ENCODE data around the gene SRP19. TPM values are rescaled to one million over a fixed set of nuclear protein-coding genes. Genes with fewer than 3 reads are reported as not detected.
A peak's percentile ranks its signal among the peaks of the same experiment; 100 is the strongest.

Gene SRP19
- 10 to 100 TPM; 56.3 to 93.7 (median 76.3) TPM for polyA plus RNA-seq
- long read RNA-seq, donor 1, transcript SRP19-201 (5 exons, 937 nt): minor isoform, 5 of 53 reads
- long read RNA-seq, donor 1, transcript SRP19-206 (5 exons, 2,841 nt): major isoform, 40 of 53 reads
- long read RNA-seq, donor 1, transcript SRP19-205 (2 exons, 473 nt): minor isoform, 6 of 53 reads
- long read RNA-seq, donor 1, partial matches to known transcripts: 0 of 53 reads
- long read RNA-seq, donor 1, other reads (novel, unspliced or antisense): 0 of 53 reads
- long read RNA-seq, donor 2, transcript SRP19-206 (5 exons, 2,841 nt): major isoform, 20 of 24 reads
- long read RNA-seq, donor 2, partial matches to known transcripts: 0 of 24 reads
- long read RNA-seq, donor 2, other reads (novel, unspliced or antisense): 0 of 24 reads
- long read RNA-seq, donor 3, transcript SRP19-206 (5 exons, 2,841 nt): major isoform, 26 of 36 reads
- long read RNA-seq, donor 3, partial matches to known transcripts: 0 of 36 reads
- long read RNA-seq, donor 3, other reads (novel, unspliced or antisense): 0 of 36 reads
- long read RNA-seq, donor 4, partial matches to known transcripts: 0 of 1 reads
- long read RNA-seq, donor 4, other reads (novel, unspliced or antisense): 0 of 1 reads
- long read RNA-seq, donor 5, transcript SRP19-206 (5 exons, 2,841 nt): major isoform, 6 of 12 reads
- long read RNA-seq, donor 5, partial matches to known transcripts: 5 of 12 reads
- long read RNA-seq, donor 5, other reads (novel, unspliced or antisense): 0 of 12 reads
- long read RNA-seq, donor 6, transcript SRP19-206 (5 exons, 2,841 nt): major isoform, 17 of 25 reads
- long read RNA-seq, donor 6, partial matches to known transcripts: 0 of 25 reads
- long read RNA-seq, donor 6, other reads (novel, unspliced or antisense): 0 of 25 reads
- long read RNA-seq, donor 7, transcript SRP19-206 (5 exons, 2,841 nt): major isoform, 30 of 471 reads
- long read RNA-seq, donor 7, partial matches to known transcripts: 432 of 471 reads
- long read RNA-seq, donor 7, other reads (novel, unspliced or antisense): 0 of 471 reads
- long read RNA-seq, donor 8, partial matches to known transcripts: 0 of 4 reads
- long read RNA-seq, donor 8, other reads (novel, unspliced or antisense): 0 of 4 reads
- long read RNA-seq, donor 9, transcript SRP19-206 (5 exons, 2,841 nt): major isoform, 10 of 11 reads
- long read RNA-seq, donor 9, partial matches to known transcripts: 0 of 11 reads
- long read RNA-seq, donor 9, other reads (novel, unspliced or antisense): 0 of 11 reads
- long read RNA-seq, donor 10, transcript SRP19-206 (5 exons, 2,841 nt): major isoform, 23 of 33 reads
- long read RNA-seq, donor 10, partial matches to known transcripts: 0 of 33 reads
- long read RNA-seq, donor 10, other reads (novel, unspliced or antisense): 0 of 33 reads

DNA sequence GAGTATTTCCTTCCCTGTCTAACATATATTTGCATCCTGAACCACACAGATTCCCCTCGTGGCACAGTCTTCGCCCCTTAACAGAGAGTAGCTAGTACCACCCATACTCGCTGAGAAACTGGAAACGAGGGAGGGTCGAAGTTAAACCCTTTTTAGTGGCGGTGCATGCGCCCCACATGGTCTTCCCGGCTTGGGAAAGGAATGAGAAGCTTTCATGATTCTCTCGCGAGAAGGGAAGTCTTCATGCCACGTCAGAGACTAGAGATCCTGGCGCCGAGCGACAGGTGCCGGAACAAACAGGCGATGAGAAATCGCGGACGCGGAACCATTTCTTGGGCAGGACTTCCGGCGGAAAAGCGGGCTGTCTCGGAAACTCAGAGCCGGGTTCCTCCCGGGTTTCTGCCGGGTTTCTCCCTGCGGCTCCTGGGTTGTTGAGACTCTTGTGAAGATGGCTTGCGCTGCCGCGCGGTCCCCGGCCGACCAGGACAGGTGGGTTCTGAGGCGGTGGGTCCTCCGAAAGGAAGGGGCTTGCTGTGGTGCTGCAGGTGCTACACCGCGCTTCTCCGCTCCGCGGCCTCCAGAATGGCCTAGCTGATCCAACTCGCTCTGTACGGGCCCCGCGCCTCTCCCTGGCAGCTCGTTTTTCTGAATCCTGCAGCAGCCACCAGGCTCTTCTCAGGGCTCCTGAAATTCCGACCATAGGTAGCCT is at the start of gene SRP19:
Gene SRP19 (plus strand): TSS at position 359 of the 709 bp plus-strand sequence. CDS start 90 bp downstream, at position 449.
- Histone ChIP-seq H3K9me3 (ENCODE audit: control insufficient read depth in 2 of 2, insufficient read depth in 1 of 2, low read depth in 1 of 2, low read length in 1 of 2) (no peaks in the 10 kb centered on the region), H3K27ac (ENCODE audit: low read depth in 1 of 3, low read length in 2 of 3) (peak within 1 kb of the TSS; percentile 67 to 91 (median 69)), H3K4me1 (ENCODE audit: control insufficient read depth in 3 of 3, insufficient read depth in 2 of 3, low read depth in 1 of 3, low read length in 2 of 3) (peaks cover 3 to 11% (median 5%) of the 10 kb centered on the region in 3 donors), H3K27me3 (ENCODE audit: control insufficient read depth in 3 of 3, insufficient read depth in 3 of 3, low read length in 3 of 3) (no peaks in the 10 kb centered on the region), H3K4me3 (ENCODE audit: low read depth in 1 of 3, low read length in 3 of 3) (peak within 1 kb of the TSS; percentile 63 to 96 (median 79)), H3K36me3 (ENCODE audit: control insufficient read depth in 3 of 3, insufficient read depth in 2 of 3, low read depth in 1 of 3, low read length in 3 of 3) (peaks cover 0 to 11% (median 0%) of the 10 kb centered on the region in 3 donors)
- FAIRE-seq (no peak), DNase-seq (peak; percentile 98)
- WGBS, 3 donors: 1 to 2% (median 1%) methylated on average over 45 to 47 of the region's 47 CpGs

- Histone ChIP-seq H3K36me3 (ENCODE audit: control insufficient read depth in 3 of 3, insufficient read depth in 2 of 3, low read depth in 1 of 3, low read length in 3 of 3) (peaks cover 2 to 19% (median 6%) of the 10 kb centered on the region in 3 donors), H3K27ac (ENCODE audit: low read depth in 1 of 3, low read length in 2 of 3) (no peak overlapping the region), H3K4me3 (ENCODE audit: low read depth in 1 of 3, low read length in 3 of 3) (no peak overlapping the region), H3K4me1 (ENCODE audit: control insufficient read depth in 3 of 3, insufficient read depth in 2 of 3, low read depth in 1 of 3, low read length in 2 of 3) (no peaks in the 10 kb centered on the region), H3K27me3 (ENCODE audit: control insufficient read depth in 3 of 3, insufficient read depth in 3 of 3, low read length in 3 of 3) (no peaks in the 10 kb centered on the region), H3K9me3 (ENCODE audit: control insufficient read depth in 2 of 2, insufficient read depth in 1 of 2, low read depth in 1 of 2, low read length in 1 of 2) (peaks cover 0 to 3% of the 10 kb centered on the region in 2 donors)
- WGBS, 3 donors: 82 to 89% (median 88%) methylated on average over 1 of the region's 1 CpG
- DNase-seq: no peak
- FAIRE-seq: no peak
These were observed 48.5 kb upstream of the SRP19 start for GRCh38 chr5:112812549-112812948.

GRCh38 chr5:112820246-112820645 is 40.8 kb upstream of the SRP19 start:
- 97 to 100% (median 97%) methylated on average over 1 of the region's 1 CpG for WGBS, 3 donors
- FAIRE-seq: no peak

DNA sequence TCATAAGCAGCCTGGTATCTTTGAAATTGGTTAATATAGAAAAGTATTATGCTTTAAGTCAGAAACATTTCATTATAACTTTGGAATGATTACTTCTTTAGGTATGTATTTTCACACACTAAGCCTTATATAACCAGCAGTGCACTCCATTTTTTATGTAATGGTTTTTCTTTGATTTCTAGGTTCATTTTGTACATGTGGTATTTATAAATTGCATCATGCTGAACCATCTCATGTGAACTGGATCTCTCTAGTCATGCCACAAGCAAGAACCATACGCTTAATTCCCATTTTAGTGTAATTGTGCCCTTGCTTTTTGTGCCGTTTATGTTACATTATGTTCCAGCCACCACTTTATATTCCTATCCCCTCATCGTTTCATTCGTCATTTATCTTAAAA is 38.6 kb upstream of the SRP19 start:
- peaks cover 3 to 20% (median 18%) of the 10 kb centered on the region in 3 donors for H3K36me3 ChIP-seq (ENCODE audit: control insufficient read depth in 3 of 3, insufficient read depth in 2 of 3, low read depth in 1 of 3, low read length in 3 of 3)
- H3K27me3 ChIP-seq (ENCODE audit: control insufficient read depth in 3 of 3, insufficient read depth in 3 of 3, low read length in 3 of 3): no peaks in the 10 kb centered on the region
- 71 to 94% (median 79%) methylated on average over 4 of the region's 4 CpGs for WGBS, 3 donors
- no peaks in the 10 kb centered on the region for H3K4me1 ChIP-seq (ENCODE audit: control insufficient read depth in 3 of 3, insufficient read depth in 2 of 3, low read depth in 1 of 3, low read length in 2 of 3)
- no peak overlapping the region for H3K4me3 ChIP-seq (ENCODE audit: low read depth in 1 of 3, low read length in 3 of 3)
- DNase-seq: no peak
- H3K27ac ChIP-seq (ENCODE audit: low read depth in 1 of 3, low read length in 2 of 3): no peak overlapping the region
- no peak for FAIRE-seq
- H3K9me3 ChIP-seq (ENCODE audit: control insufficient read depth in 2 of 2, insufficient read depth in 1 of 2, low read depth in 1 of 2, low read length in 1 of 2): no peaks in the 10 kb centered on the region

More at GRCh38 chr5:112820246-112820645, 40.8 kb upstream of the SRP19 start:
- no peaks in the 10 kb centered on the region for H3K27me3 ChIP-seq (ENCODE audit: control insufficient read depth in 3 of 3, insufficient read depth in 3 of 3, low read length in 3 of 3)
- DNase-seq: no peak
- no peak overlapping the region for H3K27ac ChIP-seq (ENCODE audit: low read depth in 1 of 3, low read length in 2 of 3)
- H3K36me3 ChIP-seq (ENCODE audit: control insufficient read depth in 3 of 3, insufficient read depth in 2 of 3, low read depth in 1 of 3, low read length in 3 of 3): peaks cover 3 to 24% (median 20%) of the 10 kb centered on the region in 3 donors
- no peaks in the 10 kb centered on the region for H3K4me1 ChIP-seq (ENCODE audit: control insufficient read depth in 3 of 3, insufficient read depth in 2 of 3, low read depth in 1 of 3, low read length in 2 of 3)
- no peaks in the 10 kb centered on the region for H3K9me3 ChIP-seq (ENCODE audit: control insufficient read depth in 2 of 2, insufficient read depth in 1 of 2, low read depth in 1 of 2, low read length in 1 of 2)
- H3K4me3 ChIP-seq (ENCODE audit: low read depth in 1 of 3, low read length in 3 of 3): no peak overlapping the region

GRCh38 chr5:112823181-112823580 is 37.9 kb upstream of the SRP19 start:
- DNase-seq: no peak
- H3K27ac ChIP-seq (ENCODE audit: low read depth in 1 of 3, low read length in 2 of 3): no peak overlapping the region
- H3K36me3 ChIP-seq (ENCODE audit: control insufficient read depth in 3 of 3, insufficient read depth in 2 of 3, low read depth in 1 of 3, low read length in 3 of 3): peaks cover 3 to 24% (median 17%) of the 10 kb centered on the region in 3 donors
- no peak for FAIRE-seq
- H3K4me3 ChIP-seq (ENCODE audit: low read depth in 1 of 3, low read length in 3 of 3): no peak overlapping the region
- 91 to 100% (median 96%) methylated on average over 2 of the region's 2 CpGs for WGBS, 3 donors
- H3K4me1 ChIP-seq (ENCODE audit: control insufficient read depth in 3 of 3, insufficient read depth in 2 of 3, low read depth in 1 of 3, low read length in 2 of 3): no peaks in the 10 kb centered on the region
- no peaks in the 10 kb centered on the region for H3K27me3 ChIP-seq (ENCODE audit: control insufficient read depth in 3 of 3, insufficient read depth in 3 of 3, low read length in 3 of 3)
- H3K9me3 ChIP-seq (ENCODE audit: control insufficient read depth in 2 of 2, insufficient read depth in 1 of 2, low read depth in 1 of 2, low read length in 1 of 2): no peaks in the 10 kb centered on the region

GRCh38 chr5:112823656-112824055 is 37.4 kb upstream of the SRP19 start:
- no peak overlapping the region for H3K27ac ChIP-seq (ENCODE audit: low read depth in 1 of 3, low read length in 2 of 3)
- DNase-seq (no peak), FAIRE-seq (no peak)
- no peaks in the 10 kb centered on the region for H3K4me1 ChIP-seq (ENCODE audit: control insufficient read depth in 3 of 3, insufficient read depth in 2 of 3, low read depth in 1 of 3, low read length in 2 of 3)
- no peaks in the 10 kb centered on the region for H3K9me3 ChIP-seq (ENCODE audit: control insufficient read depth in 2 of 2, insufficient read depth in 1 of 2, low read depth in 1 of 2, low read length in 1 of 2)
- peaks cover 3 to 29% (median 17%) of the 10 kb centered on the region in 3 donors for H3K36me3 ChIP-seq (ENCODE audit: control insufficient read depth in 3 of 3, insufficient read depth in 2 of 3, low read depth in 1 of 3, low read length in 3 of 3)
- no peaks in the 10 kb centered on the region for H3K27me3 ChIP-seq (ENCODE audit: control insufficient read depth in 3 of 3, insufficient read depth in 3 of 3, low read length in 3 of 3)
- no peak overlapping the region for H3K4me3 ChIP-seq (ENCODE audit: low read depth in 1 of 3, low read length in 3 of 3)
- WGBS, 3 donors: 90 to 97% (median 92%) methylated on average over 2 of the region's 2 CpGs

- H3K4me1 ChIP-seq (ENCODE audit: control insufficient read depth in 3 of 3, insufficient read depth in 2 of 3, low read depth in 1 of 3, low read length in 2 of 3): no peaks in the 10 kb centered on the region
- no peak overlapping the region for H3K4me3 ChIP-seq (ENCODE audit: low read depth in 1 of 3, low read length in 3 of 3)
- H3K27ac ChIP-seq (ENCODE audit: low read depth in 1 of 3, low read length in 2 of 3): no peak overlapping the region
- DNase-seq: no peak
- FAIRE-seq: no peak
- H3K27me3 ChIP-seq (ENCODE audit: control insufficient read depth in 3 of 3, insufficient read depth in 3 of 3, low read length in 3 of 3): no peaks in the 10 kb centered on the region
- no peaks in the 10 kb centered on the region for H3K9me3 ChIP-seq (ENCODE audit: control insufficient read depth in 2 of 2, insufficient read depth in 1 of 2, low read depth in 1 of 2, low read length in 1 of 2)
- H3K36me3 ChIP-seq (ENCODE audit: control insufficient read depth in 3 of 3, insufficient read depth in 2 of 3, low read depth in 1 of 3, low read length in 3 of 3): peaks cover 3 to 28% (median 13%) of the 10 kb centered on the region in 3 donors
These were observed 36.9 kb upstream of the SRP19 start for GRCh38 chr5:112824197-112824596.
